ENCODE results near the gene TBC1D22A.

Gene TBC1D22A

DNA sequence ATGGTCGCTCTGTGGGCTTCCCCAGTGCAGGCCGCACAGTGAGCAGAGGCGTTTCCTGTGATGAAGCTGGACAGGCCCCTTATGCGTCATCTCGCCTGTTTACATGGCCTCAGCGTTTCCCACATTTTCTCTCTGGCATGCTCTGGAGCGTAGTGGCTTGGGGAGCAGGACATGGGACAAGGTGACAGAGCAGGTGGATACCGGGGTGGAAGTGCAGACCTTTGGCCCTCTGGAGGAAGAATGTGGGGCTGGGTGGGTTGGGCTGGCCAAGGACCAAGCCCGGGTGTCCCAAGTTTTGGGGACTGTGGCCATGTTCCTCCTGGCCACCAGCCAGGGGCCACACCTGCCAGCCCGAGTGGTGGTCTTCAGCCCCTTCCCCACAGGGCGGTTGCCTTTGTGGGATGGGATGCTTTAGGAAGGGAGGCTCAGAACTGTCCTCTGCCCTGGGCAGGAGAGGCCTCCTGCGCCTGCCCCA, 446.6 kb downstream of the TBC1D22A start:
- CTCF ChIA-PET, result no interaction called here
- POLR2A ChIA-PET, result no interaction called here
- TF ChIP-seq, protein P1, sequence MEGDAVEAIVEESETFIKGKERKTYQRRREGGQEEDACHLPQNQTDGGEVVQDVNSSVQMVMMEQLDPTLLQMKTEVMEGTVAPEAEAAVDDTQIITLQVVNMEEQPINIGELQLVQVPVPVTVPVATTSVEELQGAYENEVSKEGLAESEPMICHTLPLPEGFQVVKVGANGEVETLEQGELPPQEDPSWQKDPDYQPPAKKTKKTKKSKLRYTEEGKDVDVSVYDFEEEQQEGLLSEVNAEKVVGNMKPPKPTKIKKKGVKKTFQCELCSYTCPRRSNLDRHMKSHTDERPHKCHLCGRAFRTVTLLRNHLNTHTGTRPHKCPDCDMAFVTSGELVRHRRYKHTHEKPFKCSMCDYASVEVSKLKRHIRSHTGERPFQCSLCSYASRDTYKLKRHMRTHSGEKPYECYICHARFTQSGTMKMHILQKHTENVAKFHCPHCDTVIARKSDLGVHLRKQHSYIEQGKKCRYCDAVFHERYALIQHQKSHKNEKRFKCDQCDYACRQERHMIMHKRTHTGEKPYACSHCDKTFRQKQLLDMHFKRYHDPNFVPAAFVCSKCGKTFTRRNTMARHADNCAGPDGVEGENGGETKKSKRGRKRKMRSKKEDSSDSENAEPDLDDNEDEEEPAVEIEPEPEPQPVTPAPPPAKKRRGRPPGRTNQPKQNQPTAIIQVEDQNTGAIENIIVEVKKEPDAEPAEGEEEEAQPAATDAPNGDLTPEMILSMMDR (IDR thresholded peaks at IDR 0.05; ENCODE audit: control extremely low read depth, extremely low read depth, low read depth, missing control alignments), result no peak
- no peak for DNase-seq (ENCODE audit: extremely low spot score)

DNA sequence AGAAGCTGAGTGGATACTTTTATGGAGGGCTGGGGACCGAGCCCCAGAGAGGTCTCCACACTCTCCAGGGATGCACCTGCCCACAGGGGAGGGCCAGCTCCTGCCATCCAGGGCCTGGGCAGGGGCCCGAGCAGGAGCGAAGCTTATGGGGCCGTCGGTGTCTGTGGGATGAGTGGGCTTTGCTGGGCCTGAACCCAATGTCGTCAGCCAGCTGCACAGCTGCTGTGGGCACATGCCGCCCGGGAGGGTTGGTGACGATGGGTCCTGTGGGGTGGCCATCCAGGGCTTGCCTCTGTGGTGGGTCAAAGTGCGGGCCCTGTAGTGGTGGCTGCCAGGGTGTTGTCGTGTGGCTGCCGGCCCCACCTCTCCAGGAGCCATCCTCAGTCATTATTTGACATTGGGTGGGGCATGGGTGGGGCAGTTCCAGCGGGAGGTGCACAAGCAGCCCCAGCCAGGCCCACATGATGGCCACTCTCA, 447.1 kb downstream of the TBC1D22A start:
- CTCF ChIA-PET, result no interaction called here
- TF ChIP-seq, protein P1 (IDR thresholded peaks at IDR 0.05; ENCODE audit: control extremely low read depth, extremely low read depth, low read depth, missing control alignments), result no peak
- DNase-seq (ENCODE audit: extremely low spot score), result no peak
- POLR2A ChIA-PET, result no interaction called here

DNA sequence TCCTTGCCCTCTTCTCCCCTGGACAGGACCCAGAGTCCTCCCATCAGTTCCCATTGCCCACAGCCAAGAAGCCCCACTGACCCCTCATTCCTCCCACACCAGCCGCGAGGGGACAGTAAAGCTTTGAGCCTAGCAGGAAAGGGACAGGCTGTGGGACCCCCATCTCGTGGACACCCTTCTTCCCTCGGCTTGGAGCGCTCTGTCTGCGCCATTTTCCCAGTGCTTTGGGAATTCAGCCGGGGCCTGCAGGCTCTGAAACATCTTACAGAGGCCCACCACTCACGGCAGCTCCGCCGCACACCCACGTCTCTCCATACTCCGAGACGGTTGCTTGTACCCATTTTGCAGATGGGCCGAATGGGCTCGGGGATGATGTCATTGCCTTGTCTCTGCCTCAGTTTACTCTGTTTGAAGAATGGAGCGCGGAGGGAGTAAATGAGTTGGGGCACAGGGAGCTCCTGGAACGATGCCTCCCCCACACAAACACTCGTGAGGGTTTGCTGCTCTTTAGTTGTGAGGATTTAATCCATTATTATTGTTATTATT, 447.7 kb downstream of the TBC1D22A start:
- ChIA-PET POLR2A (no interaction called here), CTCF (no interaction called here)
- TF ChIP-seq, protein P1 (IDR thresholded peaks at IDR 0.05; ENCODE audit: control extremely low read depth, extremely low read depth, low read depth, missing control alignments), result no peak
- DNase-seq (ENCODE audit: extremely low spot score), result no peak

DNA sequence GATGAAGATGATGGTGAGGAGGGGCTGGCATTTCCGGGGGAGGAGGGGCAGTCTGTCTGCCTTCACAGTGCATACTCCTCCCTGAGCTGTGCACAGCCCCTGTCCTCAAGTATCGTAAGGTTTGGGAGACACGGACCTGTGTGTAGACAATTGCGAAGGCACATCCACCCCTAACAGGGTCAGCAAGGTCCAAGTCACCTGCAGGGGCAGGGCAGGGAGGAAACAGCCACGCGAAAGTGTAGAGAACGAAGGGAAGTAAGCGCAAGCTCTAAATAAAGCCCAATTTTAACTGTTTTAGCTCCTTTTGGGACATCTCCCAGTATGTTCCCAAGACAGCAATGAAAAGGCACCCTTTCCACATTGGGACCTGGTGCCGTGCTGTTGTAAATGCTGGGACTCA, 448.2 kb downstream of the TBC1D22A start:
- DNase-seq (ENCODE audit: extremely low spot score), result no peak
- ChIA-PET POLR2A (no interaction called here), CTCF (no interaction called here)
- TF ChIP-seq, protein P1 (IDR thresholded peaks at IDR 0.05; ENCODE audit: control extremely low read depth, extremely low read depth, low read depth, missing control alignments), result no peak

GRCh38 chr22:47213571-47214230, 451.3 kb downstream of the TBC1D22A start:
- ChIA-PET POLR2A (no interaction called here), CTCF (interaction anchor here (0.8 to 2.2 kb wide), 11 partner anchors 8 to 1279 kb away, joined by 3 to 12 read pairs (median 4); no protein-coding TSS in a partner anchor)
- DNase-seq (ENCODE audit: extremely low spot score), result peak; percentile 67
- TF ChIP-seq, protein P1 (IDR thresholded peaks at IDR 0.05; ENCODE audit: control extremely low read depth, extremely low read depth, low read depth, missing control alignments), result peak; percentile 78

- TF ChIP-seq, protein P1 (IDR thresholded peaks at IDR 0.05; ENCODE audit: control extremely low read depth, extremely low read depth, low read depth, missing control alignments), result no peak
- ChIA-PET POLR2A (no interaction called here), CTCF (no interaction called here)
- DNase-seq (ENCODE audit: extremely low spot score), result no peak
Observed at GRCh38 chr22:47215851-47216250, 453.4 kb downstream of the TBC1D22A start.
